Liver (tissue), 9 donors: ENCODE measurements around the gene ATP4B. TPM values are rescaled to one million over a fixed set of nuclear protein-coding genes. Genes with fewer than 3 reads are reported as not detected.

Source experiments
- DNase-seq: peaks from one replicate; pipeline ENCODE4 v3.0.0-alpha.2; 2017; ENCODE audit warnings: low spot score
- H3K27ac ChIP-seq, 2 donors: one replicate each; pipeline ENCODE4 v1.7.0; 2013; ENCODE audit warnings: inconsistent platforms in 2 of 2, low read length in 2 of 2, control low read depth in 1 of 2, low read depth in 1 of 2, mild to moderate bottlenecking in 1 of 2
- H3K27me3 ChIP-seq, 4 donors: one replicate each; pipeline versions ENCODE4 v1.6.1 to v1.7.0; 2013; ENCODE audit warnings: low read length in 3 of 4, inconsistent platforms in 1 of 4, mild to moderate bottlenecking in 1 of 4, moderate library complexity in 1 of 4; ENCODE audit not compliant: control insufficient read depth in 4 of 4, insufficient read depth in 4 of 4
- H3K36me3 ChIP-seq, 4 donors: one replicate each; pipeline versions ENCODE4 v1.6.1 to v1.7.0; 2013; ENCODE audit warnings: low read length in 3 of 4, mild to moderate bottlenecking in 3 of 4, low read depth in 1 of 4, moderate library complexity in 1 of 4; ENCODE audit not compliant: control insufficient read depth in 4 of 4, insufficient read depth in 3 of 4
- H3K4me1 ChIP-seq, 4 donors: one replicate each; pipeline versions ENCODE4 v1.6.1 to v1.7.0; 2013; ENCODE audit warnings: low read length in 3 of 4, mild to moderate bottlenecking in 3 of 4, moderate library complexity in 1 of 4; ENCODE audit not compliant: control insufficient read depth in 4 of 4, insufficient read depth in 4 of 4
- H3K4me3 ChIP-seq, 3 donors: one replicate each; pipeline versions ENCODE4 v1.6.1 to v1.7.0; 2013; ENCODE audit warnings: low read length in 3 of 3, control low read depth in 1 of 3, low read depth in 1 of 3, mild to moderate bottlenecking in 1 of 3
- H3K9ac ChIP-seq, 2 donors: one replicate each; pipeline ENCODE4 v1.7.0; 2013; ENCODE audit warnings: low read length in 2 of 2, mild to moderate bottlenecking in 2 of 2, moderate library complexity in 2 of 2, control low read depth in 1 of 2, low read depth in 1 of 2
- H3K9me3 ChIP-seq, 4 donors: one replicate each; pipeline versions ENCODE4 v1.6.1 to v1.7.0; 2013; ENCODE audit warnings: low read length in 3 of 4; ENCODE audit not compliant: control insufficient read depth in 4 of 4
- CTCF ChIP-seq: fragments of 150-350 bp; IDR thresholded peaks from 2 replicates; pipeline ENCODE4 v1.5.1; 2017; ENCODE audit warnings: improper control_type of control experiment, low read depth, low read length; ENCODE audit not compliant: missing input control
- EGR1 ChIP-seq, 2 donors: IDR thresholded peaks; 2 replicates each; pipeline ENCODE4 v1.6.1; 2016 to 2018; ENCODE audit warnings: antibody characterized with exemption in 2 of 2, low read depth in 2 of 2
- FOXA2 ChIP-seq: IDR thresholded peaks from 2 replicates; pipeline ENCODE4 v1.6.1; 2016; ENCODE audit warnings: antibody characterized with exemption
- GABPA ChIP-seq, 2 donors: IDR thresholded peaks in 1 of 2; conservative IDR thresholded peaks in 1 of 2; 2 replicates each; pipeline ENCODE4 v1.6.1; 2016; ENCODE audit warnings: antibody characterized with exemption in 2 of 2, mild to moderate bottlenecking in 1 of 2, moderate library complexity in 1 of 2
- JUND ChIP-seq, 2 donors: IDR thresholded peaks; 2 replicates each; pipeline ENCODE4 v1.6.1; 2016; ENCODE audit warnings: antibody characterized with exemption in 2 of 2
- MAX ChIP-seq: IDR thresholded peaks from 2 replicates; pipeline ENCODE4 v1.6.1; 2016; ENCODE audit warnings: antibody characterized with exemption
- NR2F2 ChIP-seq: IDR thresholded peaks from 2 replicates; pipeline ENCODE4 v1.6.1; 2016; ENCODE audit warnings: antibody characterized with exemption
- RAD21 ChIP-seq, 2 donors: IDR thresholded peaks; 2 replicates each; pipeline ENCODE4 v1.6.1; 2016; ENCODE audit warnings: antibody characterized with exemption in 2 of 2, mild to moderate bottlenecking in 2 of 2
- REST ChIP-seq: IDR thresholded peaks from 2 replicates; pipeline ENCODE4 v1.6.1; 2016; ENCODE audit warnings: antibody characterized with exemption, mild to moderate bottlenecking
- RXRA ChIP-seq, 2 donors: IDR thresholded peaks; 2 replicates each; pipeline ENCODE4 v1.6.1; 2017 to 2018; ENCODE audit warnings: antibody characterized with exemption in 2 of 2, mild to moderate bottlenecking in 1 of 2
- YY1 ChIP-seq: IDR thresholded peaks from 2 replicates; pipeline ENCODE4 v1.6.1; 2016; ENCODE audit warnings: antibody characterized with exemption, mild to moderate bottlenecking
- ZBTB33 ChIP-seq: IDR thresholded peaks from 2 replicates; pipeline ENCODE4 v1.6.1; 2016; ENCODE audit warnings: antibody characterized with exemption
- WGBS: extraction: QIAGEN DNeasy Blood & Tissue Kit; methylation state at CpG from one replicate; pipeline ENCODE4 v1.1.7; 2013; 5-methylcytosine and 5-hydroxymethylcytosine counted together
- polyA plus RNA-seq, 2 donors: library from polyadenylated mRNA; stranded (reverse) in 1 of 2; unstranded in 1 of 2; fragments of 200-250 nt in 1 of 2; fragments of >200 nt in 1 of 2; fragmentation: Nextera tagmentation in 1 of 2; extraction: Ambion mirVana in 1 of 2; gene quantifications; one replicate each; pipeline versions ENCODE4 v1.2.1 to v1.2.3, GENCODE V29; 2013 to 2015
- total RNA-seq, 2 donors: library from RNA; depleted of rRNA; stranded (reverse); fragments of >200 nt; gene quantifications; one replicate each; pipeline ENCODE4 v1.2.3, GENCODE V29; 2014
- donor health status: healthy.
- donor health status: healthy.
- donor health status: healthy.
- donor health status: healthy.
- donor health status: healthy.

The ATP4B gene
- total and polyA plus RNA-seq, 4 donors, result not detected

- Histone ChIP-seq H3K9me3 (no peaks in the 10 kb centered on the region), H3K4me1 (no peaks in the 10 kb centered on the region), H3K27me3 (no peaks in the 10 kb centered on the region), H3K9ac (no peak overlapping the region), H3K4me3 (no peak overlapping the region), H3K36me3 (no peaks in the 10 kb centered on the region), H3K27ac (no peak overlapping the region)
- 70% methylated on average over 24 of the region's 24 CpGs for WGBS
- DNase-seq, result no peak
- TF ChIP-seq EGR1 (IDR thresholded peaks at IDR 0.05; ENCODE audit: low read depth in 2 of 2), result no peak
- no peak for TF ChIP-seq NR2F2
- no peak for TF ChIP-seq GABPA (IDR thresholded peaks at IDR 0.05 in 1 of 2, conservative IDR thresholded peaks at IDR 0.05 in 1 of 2)
Observed at GRCh38 chr13:113653264-113654174, 4.5 kb downstream of the ATP4B start.

- TF ChIP-seq RXRA (IDR thresholded peaks at IDR 0.05) (no peak), JUND (IDR thresholded peaks at IDR 0.05) (no peak), NR2F2 (no peak), MAX (no peak), CTCF (no peak), REST (no peak), FOXA2 (no peak), YY1 (no peak), EGR1 (IDR thresholded peaks at IDR 0.05; ENCODE audit: low read depth in 2 of 2) (no peak), RAD21 (IDR thresholded peaks at IDR 0.05) (no peak), ZBTB33 (no peak)
- no peak overlapping the region for H3K9ac ChIP-seq
- no peak for DNase-seq
- H3K27me3 ChIP-seq, result no peaks in the 10 kb centered on the region
- no peaks in the 10 kb centered on the region for H3K36me3 ChIP-seq
- WGBS, result 92% methylated on average over 24 of the region's 24 CpGs
- no peak overlapping the region for H3K4me3 ChIP-seq
- H3K4me1 ChIP-seq, result peaks cover 4 to 6% (median 6%) of the 10 kb centered on the region in 4 donors
- no peak overlapping the region for H3K27ac ChIP-seq
- H3K9me3 ChIP-seq, result no peaks in the 10 kb centered on the region
Observed at GRCh38 chr13:113652404-113653263, 5.4 kb downstream of the ATP4B start.
